Hepatocyte (in vitro differentiated cells): ENCODE data around the gene CXCR6. TPM values are rescaled to one million over a fixed set of nuclear protein-coding genes. Genes with fewer than 3 reads are reported as not detected.

Source experiments
- DNase-seq: peaks from one replicate; pipeline ENCODE4 v3.0.0-alpha.2; 2016; ENCODE audit warnings: low spot score
- H2AFZ ChIP-seq: fragments of 200-600 bp; sonication (generic); 2 replicates; pipeline ENCODE4 v1.6.0; 2016; ENCODE audit warnings: antibody characterized with exemption, mild to moderate bottlenecking
- H3K27ac ChIP-seq: fragments of 200-600 bp; sonication (generic); 2 replicates; pipeline ENCODE4 v1.5.1; 2016; ENCODE audit warnings: mild to moderate bottlenecking
- H3K27me3 ChIP-seq: fragments of 200-600 bp; sonication (generic); 2 replicates; pipeline ENCODE4 v1.6.1; 2016
- H3K36me3 ChIP-seq: fragments of 200-600 bp; sonication (generic); replicated peaks from 2 replicates; pipeline ENCODE4 v1.5.1; 2016; ENCODE audit warnings: low read depth; ENCODE audit not compliant: insufficient read depth
- H3K4me1 ChIP-seq: fragments of 200-600 bp; sonication (generic); 2 replicates; pipeline ENCODE4 v1.5.1; 2016; ENCODE audit warnings: mild to moderate bottlenecking, moderate library complexity; ENCODE audit not compliant: insufficient read depth
- H3K4me2 ChIP-seq: fragments of 200-600 bp; sonication (generic); 2 replicates; pipeline ENCODE4 v1.6.0; 2016
- H3K4me3 ChIP-seq: fragments of 200-600 bp; sonication (generic); 2 replicates; pipeline ENCODE4 v1.5.1; 2016; ENCODE audit warnings: mild to moderate bottlenecking
- H3K79me2 ChIP-seq: fragments of 200-600 bp; sonication (generic); 2 replicates; pipeline ENCODE4 v1.6.0; 2017; ENCODE audit warnings: mild to moderate bottlenecking
- H3K9me2 ChIP-seq: fragments of 200-600 bp; sonication (generic); replicated peaks from 2 replicates; pipeline ENCODE4 v1.6.0; 2017; ENCODE audit warnings: mild to moderate bottlenecking; ENCODE audit not compliant: insufficient read depth
- H3K9me3 ChIP-seq: fragments of 200-600 bp; sonication (generic); 2 replicates; pipeline ENCODE4 v1.5.1; 2016; ENCODE audit warnings: low read depth, mild to moderate bottlenecking
- H4K20me1 ChIP-seq: fragments of 200-600 bp; sonication (generic); 2 replicates; pipeline ENCODE4 v1.6.0; 2016; ENCODE audit warnings: mild to moderate bottlenecking; ENCODE audit not compliant: insufficient read depth, poor library complexity, severe bottlenecking
- CTCF ChIP-seq: fragments of 200-600 bp; sonication (generic); IDR thresholded peaks from 2 replicates; pipeline ENCODE4 v1.5.1; 2016; ENCODE audit warnings: antibody characterized with exemption, mild to moderate bottlenecking; ENCODE audit not compliant: poor library complexity
- EZH2 ChIP-seq: fragments of 200-600 bp; sonication (generic); IDR thresholded peaks from 2 replicates; pipeline ENCODE4 v1.6.1; 2016; ENCODE audit warnings: antibody characterized with exemption, mild to moderate bottlenecking, borderline replicate concordance
- EZH2phosphoT487 ChIP-seq: fragments of 200-600 bp; sonication (generic); IDR thresholded peaks from one replicate; pipeline ENCODE4 v1.6.1; 2018; ENCODE audit warnings: antibody characterized with exemption, mild to moderate bottlenecking, low read depth, moderate library complexity; ENCODE audit not compliant: unreplicated experiment, severe bottlenecking
- WGBS: methylation state at CpG from one replicate; pipeline ENCODE4 v1.1.6; 2016; ENCODE audit warnings: low lambda C conversion rate; ENCODE audit errors: missing lambda C conversion rate; 5-methylcytosine and 5-hydroxymethylcytosine counted together
- polyA plus RNA-seq: library from polyadenylated mRNA; unstranded; fragments of >200 nt; fragmentation: Nextera tagmentation; extraction: Ambion mirVana; gene quantifications from 2 replicates; pipeline ENCODE4 v1.2.1, GENCODE V29; 2016
- total RNA-seq: library from RNA; depleted of rRNA; stranded (reverse); fragments of >200 nt; gene quantifications from 2 replicates; pipeline ENCODE4 v1.2.3, GENCODE V29; 2014

The CXCR6 gene
- total and polyA plus RNA-seq, 2 experiments from 2014 or later = 0.33 TPM; not detected in 1

GRCh38 chr3:45946307-45946706, 3.0 kb downstream of the CXCR6 start:
- H3K27me3 ChIP-seq = no peaks in the 10 kb centered on the region
- no peaks in the 10 kb centered on the region for H3K9me2 ChIP-seq
- no peak overlapping the region for H3K27ac ChIP-seq
- WGBS = 100% methylated on average over 1 of the region's 1 CpG
- no peaks in the 10 kb centered on the region for H3K79me2 ChIP-seq
- no peak overlapping the region for H3K4me3 ChIP-seq
- no peak overlapping the region for H2AFZ ChIP-seq
- TF ChIP-seq CTCF = no peak
- TF ChIP-seq EZH2phosphoT487 = no peak
- no peak for TF ChIP-seq EZH2
- H3K4me2 ChIP-seq = no peak overlapping the region
- peaks cover 15% of the 10 kb centered on the region for H3K4me1 ChIP-seq
- peaks cover 3% of the 10 kb centered on the region for H3K36me3 ChIP-seq
- no peak for DNase-seq
- no peaks in the 10 kb centered on the region for H4K20me1 ChIP-seq
- no peaks in the 10 kb centered on the region for H3K9me3 ChIP-seq

- no peak overlapping the region for H3K4me3 ChIP-seq
- H3K9me2 ChIP-seq = no peaks in the 10 kb centered on the region
- H3K4me1 ChIP-seq = peaks cover 15% of the 10 kb centered on the region
- no peak overlapping the region for H3K4me2 ChIP-seq
- no peak overlapping the region for H3K27ac ChIP-seq
- DNase-seq = no peak
- H3K27me3 ChIP-seq = no peaks in the 10 kb centered on the region
- peaks cover 3% of the 10 kb centered on the region for H3K36me3 ChIP-seq
- H3K79me2 ChIP-seq = no peaks in the 10 kb centered on the region
- no peaks in the 10 kb centered on the region for H3K9me3 ChIP-seq
- no peak overlapping the region for H2AFZ ChIP-seq
- WGBS = 95% methylated on average over 3 of the region's 3 CpGs
- no peak for TF ChIP-seq EZH2phosphoT487
- no peak for TF ChIP-seq CTCF
- no peak for TF ChIP-seq EZH2
- no peaks in the 10 kb centered on the region for H4K20me1 ChIP-seq
Measured at GRCh38 chr3:45946875-45947274, 3.6 kb downstream of the CXCR6 start.

GRCh38 chr3:45947361-45947760, 4.1 kb downstream of the CXCR6 start:
- Histone ChIP-seq H4K20me1 (no peaks in the 10 kb centered on the region), H3K4me3 (no peak overlapping the region), H2AFZ (no peak overlapping the region), H3K36me3 (peaks cover 3% of the 10 kb centered on the region), H3K4me1 (peaks cover 15% of the 10 kb centered on the region), H3K9me3 (no peaks in the 10 kb centered on the region), H3K9me2 (no peaks in the 10 kb centered on the region), H3K79me2 (no peaks in the 10 kb centered on the region), H3K27me3 (no peaks in the 10 kb centered on the region), H3K27ac (no peak overlapping the region), H3K4me2 (no peak overlapping the region)
- no peak for DNase-seq
- whole genome bisulfite sequencing = 96% methylated on average over 3 of the region's 3 CpGs
- no peak for TF ChIP-seq CTCF
- TF ChIP-seq EZH2phosphoT487 = no peak
- no peak for TF ChIP-seq EZH2

GRCh38 chr3:45948311-45948781, 5.1 kb downstream of the CXCR6 start:
- Histone ChIP-seq H3K9me2 (no peaks in the 10 kb centered on the region), H4K20me1 (no peaks in the 10 kb centered on the region), H3K4me3 (no peak overlapping the region), H3K4me1 (peaks cover 14% of the 10 kb centered on the region), H2AFZ (no peak overlapping the region), H3K36me3 (peaks cover 3% of the 10 kb centered on the region), H3K27ac (peak overlapping the region; percentile 27), H3K27me3 (no peaks in the 10 kb centered on the region), H3K79me2 (no peaks in the 10 kb centered on the region), H3K4me2 (no peak overlapping the region), H3K9me3 (no peaks in the 10 kb centered on the region)
- WGBS = 67% methylated on average over 6 of the region's 6 CpGs
- no peak for DNase-seq
- TF ChIP-seq EZH2 = no peak
- no peak for TF ChIP-seq EZH2phosphoT487
- TF ChIP-seq CTCF = no peak
